ENCODE data around the gene CYTH4.

Gene CYTH4

DNA sequence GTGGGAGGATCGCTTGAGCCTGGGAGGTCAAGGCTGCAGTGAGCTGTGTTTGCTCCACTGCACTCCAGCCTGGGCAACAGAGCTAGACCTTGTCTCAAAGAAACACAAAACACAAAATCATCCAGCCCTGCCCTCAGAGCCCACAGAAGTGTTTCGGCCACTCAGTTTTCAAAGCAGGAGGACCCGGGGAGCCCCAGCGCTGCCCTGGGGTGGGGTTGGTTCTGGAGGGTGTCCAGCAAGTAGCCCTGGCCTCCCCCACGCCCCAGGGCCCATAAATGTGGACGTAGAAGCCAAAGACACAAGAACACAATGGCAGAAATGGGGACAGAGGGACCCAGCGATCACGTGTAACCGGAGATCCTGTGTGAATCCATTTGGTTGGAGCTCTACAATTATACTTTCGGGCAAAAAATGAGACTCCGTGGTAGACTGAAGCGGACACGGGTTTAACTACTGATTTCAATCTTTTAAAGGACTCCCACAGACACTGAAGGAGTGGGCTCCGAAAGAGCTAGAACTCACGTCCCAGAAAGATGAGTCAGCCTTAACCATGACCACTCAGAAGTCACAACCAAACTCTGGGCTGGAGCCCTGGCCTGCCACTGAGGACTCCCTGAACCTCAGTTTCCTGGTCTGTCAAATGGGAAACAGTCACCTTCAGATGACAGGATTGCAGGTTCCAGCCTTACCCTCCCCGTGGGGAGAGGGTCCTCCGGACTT lies 9.0 kb upstream of the CYTH4 start:
- no peak for FAIRE-seq

DNA sequence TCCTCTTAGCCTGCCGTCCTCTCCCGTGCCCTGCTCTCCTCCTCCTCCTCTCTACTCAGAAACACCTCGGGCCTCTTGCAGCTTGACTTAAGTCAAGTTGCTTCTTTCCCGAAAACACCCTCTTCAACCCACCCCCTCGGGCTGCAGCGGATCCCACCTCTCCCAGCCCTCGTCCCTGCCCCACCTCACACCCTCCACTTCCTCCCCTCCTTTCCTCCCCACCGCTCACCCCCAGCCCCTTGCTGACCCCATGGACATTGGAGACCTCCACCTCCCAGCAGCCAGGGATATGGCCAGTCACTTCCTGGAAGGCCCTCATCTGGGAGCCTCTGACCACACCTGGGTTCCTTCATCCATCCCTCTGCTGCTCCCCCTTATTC lies 8.5 kb upstream of the CYTH4 start:
- no peak for FAIRE-seq

DNA sequence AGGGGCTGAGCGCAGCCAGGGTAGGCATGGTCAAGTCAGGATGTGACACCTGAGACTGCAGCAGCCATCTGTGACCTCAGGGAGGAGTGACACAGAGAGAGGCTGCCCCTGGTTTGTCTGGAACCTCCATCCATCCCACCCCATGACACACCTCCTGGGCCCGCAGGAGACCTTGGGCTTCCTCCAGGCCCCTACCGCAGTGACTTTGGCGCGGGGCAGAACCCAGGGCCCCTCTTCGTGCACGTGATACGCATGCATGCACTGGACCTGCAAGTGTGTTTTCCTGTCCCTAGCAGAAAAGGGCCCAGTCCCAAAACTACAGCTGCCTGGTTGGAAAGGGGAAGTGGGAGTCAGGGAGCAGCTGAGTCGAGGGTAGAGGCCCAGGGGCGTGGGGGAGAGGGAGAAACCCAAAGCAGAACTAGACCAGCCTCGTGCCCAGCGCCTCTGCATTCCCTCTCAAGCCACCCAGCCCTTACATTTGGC lies 7.9 kb upstream of the CYTH4 start:
- no peak for FAIRE-seq

DNA sequence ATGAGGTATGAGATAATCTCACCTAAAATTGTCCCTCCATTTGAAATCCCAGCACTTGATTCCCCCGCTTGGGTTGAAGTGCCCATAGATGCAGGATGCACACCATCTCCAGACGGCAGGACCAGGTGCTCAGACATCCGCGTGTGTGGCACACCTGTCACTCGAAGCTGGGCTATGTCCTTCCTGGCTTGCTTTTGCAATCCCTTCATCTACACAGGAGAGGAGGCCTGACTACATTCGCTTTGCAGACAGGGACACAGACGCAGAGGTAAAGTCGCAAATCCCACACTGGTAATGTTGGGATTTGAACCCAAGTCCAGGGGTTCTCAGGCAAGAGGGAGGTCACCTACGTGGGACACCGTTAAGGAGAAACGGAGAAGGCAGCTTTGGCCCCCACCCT lies 7.2 kb upstream of the CYTH4 start:
- FAIRE-seq = no peak

DNA sequence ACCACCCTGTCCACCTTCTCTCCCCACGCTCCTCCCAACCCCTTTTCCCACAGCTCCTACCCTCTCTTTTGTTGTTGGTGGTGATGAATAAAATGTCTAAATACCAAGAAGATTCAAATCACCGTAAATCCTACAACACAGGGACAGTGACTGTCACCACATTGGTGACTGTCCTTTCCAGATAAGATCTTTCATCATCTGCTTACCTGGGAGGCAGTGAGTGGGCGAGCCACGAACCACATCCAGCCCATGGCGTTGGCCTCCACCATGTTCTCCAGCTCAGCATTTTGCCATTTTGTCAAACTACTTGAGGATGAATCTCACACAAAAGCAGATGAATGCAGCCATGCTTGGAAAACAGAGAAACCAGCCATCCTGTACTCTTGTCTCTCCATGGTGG lies 6.7 kb upstream of the CYTH4 start:
- FAIRE-seq = no peak

DNA sequence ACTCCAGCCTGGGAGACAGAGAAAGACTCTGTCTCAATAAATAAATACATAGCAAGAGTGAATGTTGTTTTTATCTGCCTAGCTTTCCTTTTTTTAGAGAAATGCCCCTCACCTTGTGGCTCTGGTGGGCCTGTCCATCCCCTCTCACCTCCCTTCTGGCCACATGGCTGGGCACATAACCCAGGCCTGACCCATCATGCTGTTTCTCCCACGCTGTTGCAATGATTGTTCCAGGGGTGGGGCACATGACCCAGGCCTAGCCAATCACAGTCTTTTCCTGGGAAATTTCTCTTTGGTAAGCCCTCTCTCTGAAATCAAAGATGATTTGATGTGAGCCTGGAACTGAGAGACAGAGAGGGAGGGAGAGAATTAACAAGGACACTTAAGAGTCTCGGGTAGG lies 5.5 kb upstream of the CYTH4 start:
- no peak for FAIRE-seq

DNA sequence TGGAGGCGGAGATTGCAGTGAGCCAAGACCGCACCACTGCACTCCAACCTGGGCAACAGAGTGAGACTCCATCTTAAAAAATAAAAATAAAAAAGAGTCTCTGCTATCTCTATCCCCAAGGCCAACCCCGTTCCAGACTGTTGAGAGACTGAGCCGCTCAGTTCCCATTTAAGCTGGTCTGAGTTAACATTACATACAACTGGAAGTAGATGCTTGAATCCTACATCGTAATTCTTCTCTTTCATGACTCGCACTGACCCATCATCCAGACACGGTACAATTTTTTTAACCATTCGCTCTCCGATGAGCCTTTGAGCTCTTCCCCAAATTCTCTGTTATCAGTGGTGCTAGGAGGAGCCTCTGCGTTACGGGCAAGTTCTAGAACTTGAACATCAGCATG lies 4.9 kb upstream of the CYTH4 start:
- no peak for FAIRE-seq

DNA sequence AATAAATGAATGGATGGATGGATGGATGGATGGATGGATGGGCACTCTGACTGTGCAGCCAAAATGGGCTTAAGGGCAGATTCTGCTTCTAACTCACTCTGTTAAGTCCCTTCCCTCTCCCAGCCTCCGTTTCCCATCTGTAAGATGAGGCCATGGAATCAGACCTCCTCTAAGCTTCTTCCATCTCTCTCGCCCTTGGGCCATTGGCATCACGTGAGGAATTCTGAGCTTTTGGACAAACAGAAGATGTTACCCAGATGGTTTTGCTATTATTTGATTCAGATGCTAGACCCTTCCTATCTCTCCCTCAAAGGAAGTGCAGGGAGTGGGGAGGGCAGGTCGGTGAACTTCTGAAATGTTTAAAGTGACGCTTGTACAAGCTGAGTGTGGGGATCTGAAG lies 4.0 kb upstream of the CYTH4 start:
- no peak for FAIRE-seq

DNA sequence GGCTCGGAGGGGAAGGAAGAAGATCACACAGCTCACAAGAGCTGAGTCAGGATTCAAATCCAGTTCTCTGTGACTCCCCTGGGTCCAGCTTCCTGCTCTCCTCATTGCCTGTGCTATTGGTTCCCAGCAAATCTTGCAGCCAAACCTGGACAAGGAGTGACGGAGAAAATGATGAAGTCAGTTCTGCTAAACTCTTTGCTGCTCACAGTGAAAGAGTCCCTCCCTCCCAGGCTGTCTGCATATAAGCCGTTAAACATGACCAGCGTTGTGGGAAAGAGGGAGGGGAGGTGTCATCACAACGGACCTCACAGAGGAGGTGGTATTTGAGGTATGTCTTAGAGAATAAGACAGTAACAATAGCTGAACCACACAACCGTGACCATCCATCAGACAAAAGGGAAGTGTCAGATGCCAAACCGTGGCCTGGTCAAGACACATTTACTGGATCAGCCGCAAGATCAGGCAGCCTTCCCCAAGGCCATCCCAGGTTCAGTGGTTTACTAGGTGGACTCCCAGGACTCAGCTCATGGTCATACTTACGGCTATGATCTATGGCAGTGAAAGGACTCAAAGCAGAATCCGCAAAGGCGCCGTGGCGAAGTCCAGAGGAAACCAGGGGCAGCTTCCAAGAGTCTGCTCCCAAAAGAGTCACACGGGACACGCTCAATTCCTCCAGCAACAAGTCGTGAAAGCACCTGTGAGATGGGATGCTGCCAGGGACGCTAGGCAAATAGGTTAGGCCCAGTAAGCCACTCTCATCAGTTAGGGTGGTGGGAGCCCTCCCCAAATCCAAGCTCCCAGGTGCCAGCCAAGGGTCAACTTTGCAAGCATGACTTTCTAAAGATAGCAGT lies 2.8 kb upstream of the CYTH4 start:
- no peak for FAIRE-seq

DNA sequence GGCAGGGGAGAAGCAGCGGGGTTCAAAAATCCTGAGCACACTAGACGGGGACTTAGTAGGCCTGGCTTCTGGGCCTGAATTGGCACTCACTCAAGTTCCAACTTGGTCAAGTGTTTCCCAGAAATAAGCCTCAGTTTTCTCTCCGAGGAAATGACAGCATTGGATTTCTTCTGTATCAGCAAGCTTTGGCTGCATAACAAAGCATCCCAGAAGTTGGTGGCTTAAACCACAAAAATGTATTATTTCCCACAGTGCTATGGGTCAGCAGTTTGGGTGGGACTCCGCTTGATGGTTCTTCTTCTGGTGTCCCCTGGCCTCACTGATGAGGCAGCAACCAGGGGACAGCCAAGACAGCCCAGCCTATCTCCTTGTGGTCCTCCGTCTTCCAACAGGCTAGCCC lies 1.6 kb upstream of the CYTH4 start:
- no peak for FAIRE-seq

DNA sequence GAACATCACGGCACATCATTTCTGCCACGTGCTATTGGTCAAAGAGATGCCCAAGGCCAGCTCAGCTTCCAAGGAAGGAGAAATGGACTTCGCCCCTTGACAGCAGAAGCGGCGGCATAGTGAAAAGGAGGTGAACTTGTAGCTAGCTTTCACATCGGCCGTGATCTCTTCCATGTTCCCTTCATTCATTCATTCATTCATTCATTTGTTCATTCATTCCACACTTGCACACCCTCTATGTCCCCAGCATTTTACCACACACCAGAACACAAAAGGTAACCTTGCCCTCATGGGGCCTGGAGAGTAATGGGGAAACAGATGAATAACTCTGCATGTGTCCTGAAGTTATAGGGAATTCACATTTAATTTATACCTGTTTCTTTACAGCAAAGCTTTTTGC lies 1.1 kb upstream of the CYTH4 start:
- no peak for FAIRE-seq

DNA sequence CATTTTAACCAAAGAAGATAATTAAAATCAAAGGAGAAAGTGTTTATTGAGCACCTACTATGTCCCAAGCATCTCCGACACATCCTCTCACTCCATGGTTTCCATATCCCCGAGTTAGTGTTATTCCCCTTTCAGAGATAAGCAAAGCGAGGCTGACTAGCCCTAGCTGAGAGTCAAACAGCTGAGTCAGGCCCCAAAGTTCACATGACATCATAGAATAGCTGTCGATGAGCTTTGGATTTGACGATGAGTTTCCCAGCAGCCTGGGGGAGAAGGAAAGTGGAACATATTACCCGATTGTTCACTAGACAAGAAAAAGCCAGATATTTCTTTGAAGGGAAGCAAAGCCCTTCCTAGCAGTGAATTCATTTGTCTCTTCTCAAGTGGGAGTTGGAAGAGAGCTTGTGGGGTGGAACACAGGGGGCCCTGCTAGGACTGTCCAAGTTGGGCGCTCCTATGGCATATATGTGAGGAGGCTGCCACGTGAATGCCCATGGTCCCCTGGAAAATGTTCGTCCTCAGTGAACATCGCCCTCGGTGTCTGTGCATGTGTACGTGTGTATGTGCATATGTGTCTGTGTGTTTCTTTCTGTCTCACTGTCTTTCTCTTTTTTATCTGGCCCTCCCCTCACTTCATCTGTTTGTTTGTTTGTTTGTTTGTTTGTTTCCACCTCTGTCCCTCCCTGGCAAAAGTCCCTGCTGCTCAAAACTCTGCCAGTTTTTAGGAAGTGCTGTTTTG lies 493 bp upstream of the CYTH4 start:
- FAIRE-seq = no peak

DNA sequence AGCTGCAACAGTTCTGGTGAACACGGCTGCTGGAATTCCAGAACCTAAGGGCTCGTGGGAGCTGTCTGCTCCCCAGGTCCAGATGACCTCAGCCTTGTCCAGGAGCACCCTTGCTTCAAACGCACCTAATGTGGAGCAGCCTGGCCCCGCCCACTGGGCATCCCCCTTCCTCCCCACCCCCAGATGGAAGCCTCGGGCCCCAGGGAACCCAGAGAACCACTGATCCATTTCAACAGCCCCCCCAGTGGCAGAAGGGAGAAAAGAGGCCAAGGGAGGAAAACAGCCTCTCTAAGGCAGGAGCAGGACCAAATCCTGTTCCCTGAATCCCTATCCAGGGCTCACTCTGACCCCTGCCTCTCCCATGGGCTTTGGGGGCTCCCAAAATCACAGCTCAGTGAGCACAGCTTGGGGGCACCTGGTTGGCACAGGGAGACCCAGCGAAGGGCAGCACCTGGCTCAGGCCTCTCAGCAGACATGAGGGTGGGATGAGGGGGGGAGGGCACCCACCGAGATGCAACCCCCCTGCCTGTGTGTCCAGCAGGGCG lies 1.2 kb downstream of the CYTH4 start:
- FAIRE-seq = no peak

DNA sequence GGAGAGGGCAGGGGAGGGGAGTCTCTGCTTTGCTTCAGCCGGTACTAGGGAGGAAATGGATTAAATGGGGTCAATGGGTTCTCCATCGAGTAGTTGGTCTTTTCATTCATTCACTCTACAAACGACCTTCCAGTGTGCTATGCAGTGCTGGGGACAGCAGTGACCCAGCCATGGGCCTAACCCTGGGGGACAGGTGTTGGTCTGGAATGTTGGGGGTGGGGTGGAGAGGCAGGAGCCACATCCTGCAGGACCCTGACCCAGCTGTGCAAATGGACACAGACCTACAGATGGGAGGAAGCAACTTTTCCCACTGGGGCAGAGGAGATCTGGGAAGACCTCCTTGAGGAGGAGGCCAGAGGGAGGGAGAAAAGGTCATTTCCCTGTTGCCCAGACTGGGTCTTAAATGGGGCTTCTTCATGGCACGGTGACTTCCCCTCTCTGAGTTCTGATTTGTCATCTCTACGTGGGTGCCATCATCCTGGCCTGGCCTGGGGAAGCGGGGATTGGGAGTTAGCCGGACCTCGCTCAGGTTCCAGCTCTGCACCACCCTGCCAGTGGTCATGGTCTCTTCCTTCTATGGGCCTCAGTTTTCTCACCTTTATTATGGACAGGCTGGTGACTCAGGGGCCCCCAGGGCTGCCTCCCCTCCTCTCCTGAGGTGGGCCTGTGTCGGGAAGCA lies 2.0 kb downstream of the CYTH4 start:
- no peak for FAIRE-seq

DNA sequence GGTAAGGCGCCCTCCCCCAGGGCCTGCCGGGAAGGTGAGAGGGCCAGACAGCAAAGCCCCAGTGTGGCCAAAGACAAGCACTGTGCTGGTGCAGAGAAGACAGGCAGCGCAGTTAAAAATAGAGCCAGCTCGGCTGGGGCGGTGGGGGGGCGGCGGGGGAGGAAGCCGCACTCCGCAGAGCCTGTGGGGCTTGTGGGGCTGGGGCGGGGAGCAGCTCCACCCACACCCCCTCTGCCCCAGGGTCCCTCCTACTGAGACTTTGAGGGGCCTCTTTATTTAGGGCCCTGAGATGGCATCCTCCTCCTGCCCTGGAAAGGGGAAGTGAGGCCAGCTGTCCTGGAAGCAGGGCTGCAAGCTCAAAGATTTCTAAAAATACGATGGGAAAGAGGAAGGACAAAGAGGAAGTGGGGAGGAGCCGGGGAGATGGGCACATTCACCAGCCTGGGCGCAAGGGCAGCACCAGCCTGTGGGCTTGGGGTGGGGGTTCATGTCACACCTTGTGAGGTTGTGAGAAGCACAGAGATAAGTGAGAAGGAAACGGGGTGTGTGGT lies 2.6 kb downstream of the CYTH4 start:
- FAIRE-seq = no peak

DNA sequence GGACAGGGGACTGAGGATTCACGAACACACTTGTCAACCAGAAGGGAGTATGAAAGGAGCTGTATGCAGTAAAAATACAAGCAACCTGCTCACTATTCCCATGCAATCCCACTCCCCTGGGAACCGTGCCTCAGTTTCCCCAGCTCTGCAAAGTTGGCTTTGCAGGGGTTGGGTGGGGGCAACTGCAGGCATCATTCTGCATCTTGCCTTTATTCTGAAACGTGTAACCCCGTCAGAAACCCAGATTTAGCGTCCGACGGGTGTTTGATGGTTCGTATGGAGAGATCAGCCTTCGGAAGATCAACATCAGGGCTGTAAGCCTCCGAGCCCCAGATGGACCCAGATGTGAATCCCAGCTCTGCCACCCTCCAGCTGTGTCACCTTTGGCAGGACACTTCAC lies 3.6 kb downstream of the CYTH4 start:
- no peak for FAIRE-seq

DNA sequence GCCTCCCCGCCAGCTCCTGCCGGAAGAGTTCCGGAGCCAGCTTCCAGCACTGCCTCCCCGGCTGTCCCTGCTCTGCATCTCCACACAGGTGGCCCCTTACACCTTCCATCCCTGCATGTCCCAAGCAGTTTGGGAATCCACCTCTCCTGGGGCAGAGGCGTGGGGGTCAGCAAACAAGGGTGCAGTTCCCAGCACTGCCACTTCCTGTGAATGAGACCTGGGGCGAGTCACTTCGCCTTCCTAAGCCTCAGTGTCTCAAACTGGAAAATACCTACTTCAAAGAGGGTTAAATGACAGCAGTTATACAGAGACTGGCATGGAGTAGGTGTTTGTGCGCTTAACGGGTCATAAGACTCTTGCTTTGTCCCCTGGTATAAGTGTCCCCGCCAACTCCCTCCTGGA lies 5.2 kb downstream of the CYTH4 start:
- no peak for FAIRE-seq

DNA sequence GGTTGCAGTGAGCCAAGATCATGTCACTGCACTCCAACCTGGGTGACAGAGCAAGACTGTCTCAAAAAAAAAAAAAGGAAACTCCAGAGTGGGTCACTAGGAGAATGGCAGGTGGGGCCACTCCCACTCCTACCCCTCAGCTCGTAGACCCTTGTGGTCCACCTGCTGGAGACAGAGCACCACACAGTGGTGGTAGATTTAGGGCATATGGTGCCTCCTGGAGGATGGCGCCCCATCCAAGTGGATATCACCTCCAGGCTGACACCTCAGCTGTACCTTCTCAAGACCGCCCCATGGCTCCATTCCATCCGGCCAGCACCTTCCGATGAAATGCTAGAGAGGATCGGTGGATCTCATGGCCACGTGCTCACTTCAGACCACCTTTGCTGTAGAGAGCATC lies 6.2 kb downstream of the CYTH4 start:
- no peak for FAIRE-seq

DNA sequence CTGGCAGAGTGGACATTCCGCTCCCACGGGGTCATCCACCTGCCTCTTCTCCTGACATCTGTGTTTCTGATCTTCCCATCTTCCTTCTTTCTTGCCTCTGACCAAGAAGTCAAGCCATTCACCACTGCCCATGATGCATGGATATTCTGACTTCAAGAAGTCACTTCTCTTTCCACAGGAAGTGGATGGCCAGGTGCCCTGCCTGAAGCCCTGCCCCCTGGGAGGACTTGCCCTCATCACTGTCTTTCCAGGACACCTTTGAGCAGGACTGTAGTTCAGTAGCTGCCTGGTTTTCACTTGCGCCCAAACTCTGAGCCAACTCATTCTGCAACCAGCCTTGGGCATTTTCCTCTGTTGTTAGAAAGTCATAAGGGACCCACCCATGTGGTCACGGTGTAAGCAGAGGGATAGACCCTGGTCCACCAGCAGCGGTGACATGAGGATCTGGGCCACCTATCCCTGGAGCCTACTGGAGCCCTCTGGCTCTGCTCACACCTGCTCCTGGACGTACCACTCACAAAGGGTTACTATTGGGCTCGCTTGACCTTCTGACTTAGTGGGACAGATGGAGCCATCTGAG lies 6.9 kb downstream of the CYTH4 start:
- no peak for FAIRE-seq

DNA sequence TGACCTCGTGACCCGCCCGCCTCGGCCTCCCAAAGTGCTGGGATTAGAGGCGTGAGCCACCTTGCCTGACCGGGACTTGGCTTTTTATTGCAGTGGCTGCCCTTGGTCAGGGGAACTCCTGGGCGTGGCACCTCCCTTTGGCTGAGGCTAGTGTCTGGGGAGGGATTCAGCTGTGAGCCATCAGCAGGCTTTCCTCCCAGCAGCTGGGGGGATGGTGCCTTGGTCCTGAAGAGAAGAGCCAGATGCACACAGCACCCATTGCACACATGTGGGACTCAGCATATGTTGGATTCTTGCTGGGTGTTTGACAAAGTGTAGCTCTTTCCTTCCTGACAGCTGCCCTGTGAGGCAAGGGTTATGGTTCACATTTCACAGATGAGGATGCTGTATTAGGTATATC lies 8.4 kb downstream of the CYTH4 start:
- FAIRE-seq = no peak

DNA sequence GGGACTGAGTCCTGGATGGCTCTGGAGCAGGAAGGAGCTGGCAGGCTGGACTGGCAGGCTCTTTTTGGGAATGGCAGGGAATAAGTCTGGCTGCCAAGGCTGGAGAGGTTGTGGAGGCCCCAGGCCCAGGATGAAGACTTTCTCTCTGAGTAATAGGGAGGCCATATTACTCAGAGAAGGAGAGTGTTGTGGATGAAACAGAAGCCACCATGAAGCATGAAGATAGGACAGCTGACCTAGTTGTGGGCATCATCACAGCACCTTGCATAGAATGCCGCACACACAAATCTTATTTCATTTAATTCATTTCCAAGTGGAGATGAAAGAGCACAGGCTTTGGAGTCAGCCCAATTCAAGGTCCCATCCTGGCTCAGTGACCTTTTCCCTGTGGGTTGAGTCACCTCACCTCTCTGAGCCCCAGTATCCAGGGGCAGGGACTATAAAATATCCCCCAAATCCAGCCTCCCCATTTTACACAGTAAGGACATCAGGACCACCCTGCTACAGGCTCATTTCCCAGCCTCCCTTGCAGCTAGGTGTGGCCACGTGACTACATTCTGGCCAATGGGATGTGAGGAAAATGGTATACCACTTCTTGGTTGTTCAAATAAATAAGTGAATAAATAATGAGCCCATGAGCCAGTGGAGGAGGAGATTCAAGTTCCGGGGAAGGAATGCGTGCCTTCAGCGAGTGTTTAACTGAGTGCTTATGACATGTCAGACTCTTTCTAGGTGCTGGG lies 9.4 kb downstream of the CYTH4 start:
- no peak for FAIRE-seq

Measured in endometrium (tissue), 2 donors.